SJSA1 (cell line): Measurements from ENCODE around the gene KRT81. TPM values are rescaled to one million over a fixed set of nuclear protein-coding genes. Genes with fewer than 3 reads are reported as not detected.

Source experiments
- total RNA-seq: library from RNA; depleted of rRNA; stranded (reverse); fragments of >200 nt; shearing (Covaris generic); gene quantifications from 2 replicates; pipeline ENCODE4 v1.2.3, GENCODE V29; 2014; rRNA removed

Gene KRT81
- total RNA-seq, 1 experiment from 2014 or later = 0.13 TPM

Other genes with a start within 250 kb of the KRT81 start
- gene NR4A1, start 240.1 kb downstream of the KRT81 start, total RNA-seq = 3.7 and 7.0 TPM in 2 replicates
- gene ATG101, start 221.6 kb downstream of the KRT81 start, total RNA-seq = 78.6 and 115 TPM in 2 replicates
- not detected in 2 replicates for gene SMIM41, start 211.8 kb downstream of the KRT81 start, total RNA-seq
- gene KRT80, start 99.5 kb downstream of the KRT81 start, total RNA-seq = 1.5 and 4.0 TPM in 2 replicates
- 2.1 and 16.1 TPM in 2 replicates for gene KRT7, start 58.3 kb downstream of the KRT81 start, total RNA-seq
- gene KRT86, start 16.9 kb downstream of the KRT81 start, total RNA-seq = 0.37 TPM in 1 of 2 replicates, not detected in the other
- not detected in 2 replicates for gene KRT83, start 29.9 kb upstream of the KRT81 start, total RNA-seq
- not detected in 2 replicates for gene KRT85, start 75.9 kb upstream of the KRT81 start, total RNA-seq
- gene KRT84, start 94.1 kb upstream of the KRT81 start, total RNA-seq = not detected in 2 replicates
- not detected in 2 replicates for gene KRT82, start 114.8 kb upstream of the KRT81 start, total RNA-seq
- not detected in 2 replicates for gene KRT75, start 142.8 kb upstream of the KRT81 start, total RNA-seq
- gene KRT6B, start 160.6 kb upstream of the KRT81 start, total RNA-seq = not detected in 2 replicates
- not detected in 2 replicates for gene KRT6C, start 182.3 kb upstream of the KRT81 start, total RNA-seq
- gene KRT6A, start 201.7 kb upstream of the KRT81 start, total RNA-seq = not detected in 2 replicates
- not detected in 2 replicates for gene KRT5, start 228.9 kb upstream of the KRT81 start, total RNA-seq